ENCODE results near the gene ANGEL1. TPM values are rescaled to one million over a fixed set of nuclear protein-coding genes. Genes with fewer than 3 reads are reported as not detected.
A peak's percentile ranks its signal among the peaks of the same experiment; 100 is the strongest.

Gene ANGEL1
- total RNA-seq, 2 experiments from 2014 or later: 14.6 to 15.9 TPM

GRCh38 chr14:76784266-76784874 lies 28.3 kb downstream of the ANGEL1 start:
- CTCF ChIA-PET: interaction anchor here (0.6 to 7.3 kb wide), 16 partner anchors 9 to 311 kb away, joined by 3 to 158 read pairs (median 13); partner anchors contain the start of genes ANGEL1 and VASH1
- Mint-ChIP-seq H3K36me3 (peaks cover 10% of the 10 kb centered on the region), H3K27ac (no peak overlapping the region), H3K4me1 (ENCODE audit: low read depth) (peaks cover 31% of the 10 kb centered on the region), H3K27me3 (no peaks in the 10 kb centered on the region), H3K4me3 (no peak overlapping the region), H3K9me3 (no peaks in the 10 kb centered on the region)
- intact Hi-C loops (cut with micrococcal nuclease): loop anchor here (1.0 to 2.0 kb wide), 2 partner anchors 24 to 74 kb away; partner anchors contain the start of gene VASH1
- POLR2A ChIA-PET: interaction anchor here (1.1 kb wide), 1 partner anchor 312 kb away, joined by 3 read pairs; no protein-coding TSS in a partner anchor
- peak; percentile 5 for DNase-seq

GRCh38 chr14:76782885-76783566 lies 29.7 kb downstream of the ANGEL1 start:
- intact Hi-C loops (cut with micrococcal nuclease): loop anchor here (1.0 kb wide), 1 partner anchor 15 kb away; no protein-coding TSS in a partner anchor
- Mint-ChIP-seq H3K9me3 (no peaks in the 10 kb centered on the region), H3K36me3 (peaks cover 7% of the 10 kb centered on the region), H3K27me3 (no peaks in the 10 kb centered on the region), H3K4me1 (ENCODE audit: low read depth) (peaks cover 31% of the 10 kb centered on the region), H3K27ac (peak overlapping the region; percentile 81), H3K4me3 (no peak overlapping the region)
- ChIA-PET POLR2A (interaction anchor here (1.6 kb wide), 1 partner anchor 14 kb away, joined by 4 read pairs; no protein-coding TSS in a partner anchor), CTCF (interaction anchor here (0.5 to 7.3 kb wide), 8 partner anchors 13 to 90 kb away, joined by 3 to 158 read pairs (median 16); partner anchors contain the start of genes ANGEL1 and VASH1)
- DNase-seq: peak; percentile 55

GRCh38 chr14:76782115-76782884 lies 30.4 kb downstream of the ANGEL1 start:
- ChIA-PET POLR2A (interaction anchor here (1.6 kb wide), 1 partner anchor 14 kb away, joined by 4 read pairs; no protein-coding TSS in a partner anchor), CTCF (interaction anchor here (0.5 to 7.3 kb wide), 4 partner anchors 12 to 89 kb away, joined by 3 to 158 read pairs (median 12); partner anchors contain the start of gene ANGEL1)
- Mint-ChIP-seq H3K27ac (peak overlapping the region; percentile 81), H3K27me3 (no peaks in the 10 kb centered on the region), H3K4me1 (ENCODE audit: low read depth) (peaks cover 31% of the 10 kb centered on the region), H3K4me3 (no peak overlapping the region), H3K36me3 (peaks cover 4% of the 10 kb centered on the region), H3K9me3 (no peaks in the 10 kb centered on the region)
- intact Hi-C loops (cut with micrococcal nuclease): loop anchor here (1.0 kb wide), 1 partner anchor 14 kb away; no protein-coding TSS in a partner anchor
- DNase-seq: no peak

GRCh38 chr14:76781648-76782051 lies 31.0 kb downstream of the ANGEL1 start:
- Mint-ChIP-seq H3K27me3 (no peaks in the 10 kb centered on the region), H3K4me3 (no peak overlapping the region), H3K4me1 (ENCODE audit: low read depth) (peaks cover 31% of the 10 kb centered on the region), H3K36me3 (peaks cover 4% of the 10 kb centered on the region), H3K27ac (peak overlapping the region; percentile 44), H3K9me3 (no peaks in the 10 kb centered on the region)
- peak; percentile 37 for DNase-seq
- ChIA-PET CTCF (interaction anchor here (4.0 to 7.3 kb wide), 2 partner anchors 12 to 71 kb away, joined by 21 to 158 read pairs; no protein-coding TSS in a partner anchor), POLR2A (interaction anchor here (1.6 kb wide), 1 partner anchor 13 kb away, joined by 4 read pairs; no protein-coding TSS in a partner anchor)
- intact Hi-C loops (cut with micrococcal nuclease): loop anchor here (1.0 kb wide), 1 partner anchor 13 kb away; no protein-coding TSS in a partner anchor

GRCh38 chr14:76780875-76781647 lies 31.6 kb downstream of the ANGEL1 start:
- H3K27ac Mint-ChIP-seq: no peak overlapping the region
- CTCF ChIA-PET: interaction anchor here (0.6 to 1.3 kb wide), 3 partner anchors 73 to 837 kb away, joined by 3 to 4 read pairs (median 3); no protein-coding TSS in a partner anchor
- no peak for DNase-seq
- H3K4me1 Mint-ChIP-seq (ENCODE audit: low read depth): peaks cover 31% of the 10 kb centered on the region
- no peaks in the 10 kb centered on the region for H3K9me3 Mint-ChIP-seq
- intact Hi-C loops (cut with micrococcal nuclease): no loop called here
- H3K4me3 Mint-ChIP-seq: no peak overlapping the region
- no peaks in the 10 kb centered on the region for H3K27me3 Mint-ChIP-seq
- peaks cover 4% of the 10 kb centered on the region for H3K36me3 Mint-ChIP-seq
- POLR2A ChIA-PET: no interaction called here

- DNase-seq: no peak
- H3K4me3 Mint-ChIP-seq: no peak overlapping the region
- intact Hi-C loops (cut with micrococcal nuclease): no loop called here
- H3K27me3 Mint-ChIP-seq: no peaks in the 10 kb centered on the region
- POLR2A ChIA-PET: no interaction called here
- peaks cover 4% of the 10 kb centered on the region for H3K36me3 Mint-ChIP-seq
- H3K27ac Mint-ChIP-seq: no peak overlapping the region
- peaks cover 31% of the 10 kb centered on the region for H3K4me1 Mint-ChIP-seq (ENCODE audit: low read depth)
- CTCF ChIA-PET: interaction anchor here (0.6 to 1.3 kb wide), 4 partner anchors 70 to 837 kb away, joined by 3 to 6 read pairs (median 4); no protein-coding TSS in a partner anchor
- H3K9me3 Mint-ChIP-seq: no peaks in the 10 kb centered on the region
Observed at GRCh38 chr14:76780360-76780759, 32.3 kb downstream of the ANGEL1 start.

GRCh38 chr14:76780058-76780345 lies 32.7 kb downstream of the ANGEL1 start:
- no peak for DNase-seq
- Mint-ChIP-seq H3K9me3 (no peaks in the 10 kb centered on the region), H3K27ac (no peak overlapping the region), H3K27me3 (no peaks in the 10 kb centered on the region), H3K4me3 (no peak overlapping the region), H3K4me1 (ENCODE audit: low read depth) (peaks cover 31% of the 10 kb centered on the region), H3K36me3 (peaks cover 4% of the 10 kb centered on the region)
- intact Hi-C loops (cut with micrococcal nuclease): no loop called here
- ChIA-PET POLR2A (no interaction called here), CTCF (interaction anchor here (1.1 to 1.3 kb wide), 2 partner anchors 70 to 93 kb away, joined by 4 to 6 read pairs; no protein-coding TSS in a partner anchor)

GRCh38 chr14:76779221-76780057 lies 33.2 kb downstream of the ANGEL1 start:
- ChIA-PET CTCF (interaction anchor here (1.1 kb wide), 1 partner anchor 69 kb away, joined by 6 read pairs; no protein-coding TSS in a partner anchor), POLR2A (no interaction called here)
- no peak overlapping the region for H3K4me3 Mint-ChIP-seq
- H3K9me3 Mint-ChIP-seq: no peaks in the 10 kb centered on the region
- H3K4me1 Mint-ChIP-seq (ENCODE audit: low read depth): peaks cover 26% of the 10 kb centered on the region
- intact Hi-C loops (cut with micrococcal nuclease): no loop called here
- H3K27me3 Mint-ChIP-seq: no peaks in the 10 kb centered on the region
- peaks cover 4% of the 10 kb centered on the region for H3K36me3 Mint-ChIP-seq
- no peak for DNase-seq
- no peak overlapping the region for H3K27ac Mint-ChIP-seq

- H3K4me1 Mint-ChIP-seq (ENCODE audit: low read depth): peaks cover 23% of the 10 kb centered on the region
- no peak for DNase-seq
- intact Hi-C loops (cut with micrococcal nuclease): no loop called here
- no peak overlapping the region for H3K4me3 Mint-ChIP-seq
- CTCF ChIA-PET: interaction anchor here (3.3 kb wide), 1 partner anchor 68 kb away, joined by 20 read pairs; no protein-coding TSS in a partner anchor
- H3K9me3 Mint-ChIP-seq: no peaks in the 10 kb centered on the region
- POLR2A ChIA-PET: no interaction called here
- H3K27ac Mint-ChIP-seq: no peak overlapping the region
- H3K27me3 Mint-ChIP-seq: no peaks in the 10 kb centered on the region
- peaks cover 4% of the 10 kb centered on the region for H3K36me3 Mint-ChIP-seq
Observed at GRCh38 chr14:76778546-76779215, 34.0 kb downstream of the ANGEL1 start.

- Mint-ChIP-seq H3K4me1 (ENCODE audit: low read depth) (peaks cover 19% of the 10 kb centered on the region), H3K27ac (no peak overlapping the region)
Observed at GRCh38 chr14:76777721-76778120, 35.0 kb downstream of the ANGEL1 start.

More at GRCh38 chr14:76777721-76778120, 35.0 kb downstream of the ANGEL1 start:
- intact Hi-C loops (cut with micrococcal nuclease): no loop called here
- H3K27me3 Mint-ChIP-seq: no peaks in the 10 kb centered on the region
- no peaks in the 10 kb centered on the region for H3K9me3 Mint-ChIP-seq
- CTCF ChIA-PET: interaction anchor here (3.3 kb wide), 1 partner anchor 67 kb away, joined by 20 read pairs; no protein-coding TSS in a partner anchor
- H3K4me3 Mint-ChIP-seq: no peak overlapping the region
- no peak for DNase-seq
- peaks cover 4% of the 10 kb centered on the region for H3K36me3 Mint-ChIP-seq
- POLR2A ChIA-PET: no interaction called here
